Suppressor macrophage treated with lipopolysaccharide for 4 hours (primary cell): Measurements from ENCODE around the gene NAGPA.

ENCODE experiments used
- DNase-seq: peaks from one replicate; pipeline ENCODE4 v3.0.0-alpha.2; 2020

The NAGPA gene

GRCh38 chr16:4994719-4995434 is 38.9 kb downstream of the NAGPA start:
- DNase-seq, result no peak

- no peak for DNase-seq
Measured at GRCh38 chr16:4991754-4992153, 42.0 kb downstream of the NAGPA start.

GRCh38 chr16:4990415-4990814 is 43.3 kb downstream of the NAGPA start:
- no peak for DNase-seq

DNA sequence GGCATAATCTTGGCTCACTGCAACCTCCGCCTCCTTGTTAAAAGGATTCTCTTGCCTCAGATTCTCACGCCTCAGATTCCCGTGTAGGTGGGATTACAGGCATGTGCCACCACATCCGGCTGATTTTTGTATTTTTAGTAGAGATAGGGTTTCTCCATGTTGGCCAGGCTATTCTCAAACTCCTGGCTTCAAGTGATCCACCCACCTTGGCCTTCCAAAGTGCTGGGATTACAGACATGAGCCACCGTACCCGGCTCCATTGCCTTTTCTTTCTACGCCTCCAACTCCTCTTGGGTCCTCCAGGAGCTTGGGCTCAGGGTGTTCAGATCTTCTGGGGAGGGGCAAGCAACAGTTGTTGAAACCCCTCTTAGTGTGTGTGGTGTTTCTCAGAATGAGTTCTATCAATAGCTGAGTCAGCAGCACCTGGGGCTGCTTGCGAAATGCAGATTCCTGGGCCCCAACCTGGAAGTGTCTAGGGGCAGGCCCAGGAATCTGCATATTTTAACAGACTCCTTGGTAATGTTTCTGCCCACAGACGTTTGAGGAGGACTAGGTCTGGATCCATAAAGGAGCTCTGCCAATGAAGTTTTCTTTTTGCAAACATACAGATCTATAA is 44.2 kb downstream of the NAGPA start:
- no peak for DNase-seq

- no peak for DNase-seq
Measured at GRCh38 chr16:4988647-4989046, 45.1 kb downstream of the NAGPA start.

GRCh38 chr16:4987580-4988374 is 46.0 kb downstream of the NAGPA start:
- no peak for DNase-seq

DNA sequence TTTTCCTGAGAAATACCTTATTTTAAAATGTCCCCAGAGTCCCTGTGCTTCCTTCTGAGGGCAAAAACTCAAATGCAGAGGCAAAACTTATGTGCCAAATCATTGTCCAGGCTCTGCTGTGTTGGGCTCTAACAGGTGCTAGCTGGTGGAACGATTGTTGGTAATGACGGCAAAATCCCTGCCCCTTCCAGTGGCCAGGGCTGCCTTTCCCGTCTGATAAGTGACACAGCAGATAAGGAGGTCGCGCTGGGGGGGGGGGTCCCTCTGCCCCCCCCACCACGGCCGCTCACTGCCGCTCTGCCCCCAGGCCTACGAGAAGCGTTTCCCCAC is 46.5 kb downstream of the NAGPA start:
- no peak for DNase-seq

GRCh38 chr16:4984174-4984990 is 49.4 kb downstream of the NAGPA start:
- DNase-seq, result no peak

- no peak for DNase-seq
Measured at GRCh38 chr16:4982056-4982867, 51.5 kb downstream of the NAGPA start.

GRCh38 chr16:4981473-4981872 is 52.3 kb downstream of the NAGPA start:
- DNase-seq, result no peak

DNA sequence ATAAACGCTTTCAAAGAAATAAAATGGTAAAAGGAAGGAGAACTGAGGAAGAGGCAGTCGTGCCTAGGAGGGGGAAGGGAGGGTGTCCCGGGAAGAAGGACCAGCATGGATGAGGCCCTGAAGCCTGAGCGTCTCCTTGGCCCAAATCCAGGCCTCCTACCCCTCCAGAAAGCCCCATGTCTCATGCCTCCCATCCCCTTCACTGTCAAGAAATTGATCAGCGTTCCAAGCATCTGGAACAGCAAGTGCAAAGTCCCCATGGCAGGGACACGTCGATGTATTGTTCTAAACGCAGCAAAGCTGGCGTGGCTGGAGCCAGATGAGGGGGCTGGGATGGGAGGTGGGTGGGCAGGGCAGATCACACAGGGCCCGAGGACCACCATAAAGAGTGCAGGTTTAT is 53.0 kb downstream of the NAGPA start:
- DNase-seq, result no peak

- DNase-seq, result no peak
Measured at GRCh38 chr16:4979736-4980660, 53.7 kb downstream of the NAGPA start.

DNA sequence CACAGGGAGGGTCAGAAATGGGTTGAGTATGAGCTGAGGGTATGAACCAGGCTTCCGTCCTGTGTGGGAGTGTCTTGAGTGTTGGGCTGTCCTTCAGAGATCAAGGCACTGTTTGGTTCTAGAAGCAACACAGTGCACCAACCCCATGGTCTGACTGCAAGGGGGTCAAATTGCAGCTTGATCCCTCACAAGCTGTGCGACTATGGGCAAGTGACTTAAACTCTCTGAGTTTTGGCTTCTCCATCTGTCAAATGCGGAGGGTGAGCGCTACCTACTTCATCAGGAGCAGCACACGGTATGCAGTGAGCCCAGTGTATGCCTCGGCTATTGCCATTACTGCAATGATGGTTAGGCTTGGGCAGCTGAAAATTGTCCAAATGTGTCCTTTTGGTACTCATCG is 54.6 kb downstream of the NAGPA start:
- no peak for DNase-seq

DNA sequence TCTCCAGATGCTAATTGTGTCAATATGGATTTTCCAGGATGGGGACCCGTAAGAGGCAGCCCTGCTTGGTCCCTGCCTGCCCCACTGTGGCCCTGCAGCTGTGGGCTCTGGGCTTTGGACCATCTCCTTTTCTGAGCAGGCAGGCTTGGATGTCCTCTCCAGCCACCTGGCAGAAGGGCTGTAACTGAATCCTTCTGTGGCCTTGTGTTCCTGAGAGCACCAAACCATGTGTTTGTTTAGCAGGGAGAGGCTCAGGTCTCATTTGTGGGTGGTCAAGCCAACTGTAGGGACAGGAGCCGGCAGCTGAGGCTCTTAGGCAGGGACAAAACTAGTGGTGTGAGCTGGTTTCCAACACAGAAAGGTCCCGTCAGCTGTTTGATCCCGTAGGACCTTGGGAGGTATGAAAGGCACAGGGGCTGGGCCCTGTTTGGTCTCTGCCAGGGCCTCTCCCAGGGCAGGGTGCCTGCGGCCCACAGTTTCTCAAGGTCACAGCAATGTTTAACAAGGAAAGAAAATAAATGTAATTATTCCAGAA is 57.1 kb downstream of the NAGPA start:
- no peak for DNase-seq

- peak; percentile 62 for DNase-seq
Measured at GRCh38 chr16:4976079-4976478, 57.7 kb downstream of the NAGPA start.
